ENCODE measurements around the gene OR6C2. TPM values are rescaled to one million over a fixed set of nuclear protein-coding genes. Genes with fewer than 3 reads are reported as not detected.
"Not testable (repeated sequence)": the region's sequence is repeated elsewhere in the genome, so short reads cannot be mapped to it uniquely, and the experiment has no call there.

The OR6C2 gene
- total RNA-seq, 1 experiment from 2014 or later = not detected

DNA sequence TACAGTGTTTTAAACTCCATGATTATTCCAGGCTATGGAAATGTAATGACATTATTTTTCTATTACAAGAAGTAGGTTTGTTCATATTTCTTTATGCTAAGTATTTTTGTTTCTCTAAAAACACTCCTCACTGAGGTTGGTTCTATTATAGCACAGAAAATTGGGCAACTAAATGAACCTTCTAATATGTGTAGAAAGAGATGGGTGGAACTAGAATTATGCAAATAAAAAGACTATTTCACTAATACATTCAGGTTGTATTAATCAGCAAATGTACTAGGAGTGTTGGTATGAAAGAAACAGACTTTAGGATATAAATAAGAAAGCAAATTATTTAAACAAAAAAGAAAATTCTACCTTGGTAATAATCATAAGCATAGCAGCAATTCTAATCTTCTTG, 4.9 kb downstream of the OR6C2 start:
- no peaks in the 10 kb centered on the region for H3K36me3 Mint-ChIP-seq (ENCODE audit: insufficient read depth, unreplicated experiment)
- H3K4me1 Mint-ChIP-seq (ENCODE audit: low read depth, unreplicated experiment) = no peaks in the 10 kb centered on the region
- H3K27me3 Mint-ChIP-seq (ENCODE audit: unreplicated experiment) = no peaks in the 10 kb centered on the region
- TF ChIP-seq, protein P1, sequence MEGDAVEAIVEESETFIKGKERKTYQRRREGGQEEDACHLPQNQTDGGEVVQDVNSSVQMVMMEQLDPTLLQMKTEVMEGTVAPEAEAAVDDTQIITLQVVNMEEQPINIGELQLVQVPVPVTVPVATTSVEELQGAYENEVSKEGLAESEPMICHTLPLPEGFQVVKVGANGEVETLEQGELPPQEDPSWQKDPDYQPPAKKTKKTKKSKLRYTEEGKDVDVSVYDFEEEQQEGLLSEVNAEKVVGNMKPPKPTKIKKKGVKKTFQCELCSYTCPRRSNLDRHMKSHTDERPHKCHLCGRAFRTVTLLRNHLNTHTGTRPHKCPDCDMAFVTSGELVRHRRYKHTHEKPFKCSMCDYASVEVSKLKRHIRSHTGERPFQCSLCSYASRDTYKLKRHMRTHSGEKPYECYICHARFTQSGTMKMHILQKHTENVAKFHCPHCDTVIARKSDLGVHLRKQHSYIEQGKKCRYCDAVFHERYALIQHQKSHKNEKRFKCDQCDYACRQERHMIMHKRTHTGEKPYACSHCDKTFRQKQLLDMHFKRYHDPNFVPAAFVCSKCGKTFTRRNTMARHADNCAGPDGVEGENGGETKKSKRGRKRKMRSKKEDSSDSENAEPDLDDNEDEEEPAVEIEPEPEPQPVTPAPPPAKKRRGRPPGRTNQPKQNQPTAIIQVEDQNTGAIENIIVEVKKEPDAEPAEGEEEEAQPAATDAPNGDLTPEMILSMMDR (IDR thresholded peaks at IDR 0.05; ENCODE audit: unreplicated experiment) = no peak
- no peak overlapping the region for H3K4me3 Mint-ChIP-seq (ENCODE audit: low read depth, unreplicated experiment)
- CTCF ChIA-PET = no interaction called here
- intact Hi-C loops (cut with micrococcal nuclease; ENCODE audit: unreplicated experiment) = no loop called here
- no peak overlapping the region for H3K27ac Mint-ChIP-seq (ENCODE audit: unreplicated experiment)
- H3K9me3 Mint-ChIP-seq (ENCODE audit: low read depth, unreplicated experiment) = no peaks in the 10 kb centered on the region
- DNase-seq = no peak
- no TSS peak for BruUV-seq (replicated peaks)

- intact Hi-C loops (cut with micrococcal nuclease; ENCODE audit: unreplicated experiment); H3K4me1 Mint-ChIP-seq (ENCODE audit: low read depth, unreplicated experiment): not testable (repeated sequence)
- H3K27me3 Mint-ChIP-seq (ENCODE audit: unreplicated experiment) = peaks cover 14% of the 10 kb centered on the region
These were observed 21.1 kb downstream of the OR6C2 start for GRCh38 chr12:55464926-55465325.

DNA sequence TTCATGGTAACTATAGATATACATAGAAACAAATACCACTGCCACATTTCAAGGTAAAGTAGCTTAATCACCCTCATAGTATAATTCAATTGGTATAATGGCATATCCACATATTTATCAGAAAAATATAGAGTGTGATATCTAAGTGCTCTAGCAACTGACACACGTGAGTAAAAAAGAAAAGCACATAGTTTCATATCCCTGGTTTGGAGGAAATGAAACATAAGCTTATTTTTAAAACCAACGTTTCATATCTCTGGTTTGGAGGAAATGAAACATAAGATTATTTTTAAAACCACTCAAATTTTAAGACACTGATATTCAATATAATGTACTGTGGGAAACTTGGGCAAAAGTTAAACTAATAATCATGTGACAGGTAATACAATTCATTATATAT, 24.0 kb downstream of the OR6C2 start:
- intact Hi-C loops (cut with micrococcal nuclease; ENCODE audit: unreplicated experiment) = no loop called here
- Mint-ChIP-seq H3K27me3 (ENCODE audit: unreplicated experiment) (peaks cover 11% of the 10 kb centered on the region), H3K9me3 (ENCODE audit: low read depth, unreplicated experiment) (no peaks in the 10 kb centered on the region), H3K27ac (ENCODE audit: unreplicated experiment) (no peak overlapping the region), H3K4me1 (ENCODE audit: low read depth, unreplicated experiment) (no peaks in the 10 kb centered on the region), H3K4me3 (ENCODE audit: low read depth, unreplicated experiment) (no peak overlapping the region), H3K36me3 (ENCODE audit: insufficient read depth, unreplicated experiment) (no peaks in the 10 kb centered on the region)
- TF ChIP-seq, protein P1 (IDR thresholded peaks at IDR 0.05; ENCODE audit: unreplicated experiment) = no peak
- no TSS peak for BruUV-seq (replicated peaks)
- DNase-seq = no peak
- CTCF ChIA-PET = no interaction called here

More at GRCh38 chr12:55464926-55465325, 21.1 kb downstream of the OR6C2 start:
- H3K36me3 Mint-ChIP-seq (ENCODE audit: insufficient read depth, unreplicated experiment); CTCF ChIA-PET; H3K9me3 Mint-ChIP-seq (ENCODE audit: low read depth, unreplicated experiment); BruUV-seq (replicated peaks); H3K27ac Mint-ChIP-seq (ENCODE audit: unreplicated experiment); DNase-seq; H3K4me3 Mint-ChIP-seq (ENCODE audit: low read depth, unreplicated experiment): not testable (repeated sequence)

GRCh38 chr12:55469291-55469690, 25.4 kb downstream of the OR6C2 start:
- H3K9me3 Mint-ChIP-seq (ENCODE audit: low read depth, unreplicated experiment) = no peaks in the 10 kb centered on the region
- no peaks in the 10 kb centered on the region for H3K36me3 Mint-ChIP-seq (ENCODE audit: insufficient read depth, unreplicated experiment)
- no TSS peak for BruUV-seq (replicated peaks)
- TF ChIP-seq, protein P1 (IDR thresholded peaks at IDR 0.05; ENCODE audit: unreplicated experiment) = no peak
- H3K27ac Mint-ChIP-seq (ENCODE audit: unreplicated experiment) = no peak overlapping the region
- DNase-seq = no peak
- CTCF ChIA-PET = no interaction called here
- H3K4me1 Mint-ChIP-seq (ENCODE audit: low read depth, unreplicated experiment) = no peaks in the 10 kb centered on the region
- H3K27me3 Mint-ChIP-seq (ENCODE audit: unreplicated experiment) = no peaks in the 10 kb centered on the region
- no peak overlapping the region for H3K4me3 Mint-ChIP-seq (ENCODE audit: low read depth, unreplicated experiment)
- intact Hi-C loops (cut with micrococcal nuclease; ENCODE audit: unreplicated experiment) = no loop called here

DNA sequence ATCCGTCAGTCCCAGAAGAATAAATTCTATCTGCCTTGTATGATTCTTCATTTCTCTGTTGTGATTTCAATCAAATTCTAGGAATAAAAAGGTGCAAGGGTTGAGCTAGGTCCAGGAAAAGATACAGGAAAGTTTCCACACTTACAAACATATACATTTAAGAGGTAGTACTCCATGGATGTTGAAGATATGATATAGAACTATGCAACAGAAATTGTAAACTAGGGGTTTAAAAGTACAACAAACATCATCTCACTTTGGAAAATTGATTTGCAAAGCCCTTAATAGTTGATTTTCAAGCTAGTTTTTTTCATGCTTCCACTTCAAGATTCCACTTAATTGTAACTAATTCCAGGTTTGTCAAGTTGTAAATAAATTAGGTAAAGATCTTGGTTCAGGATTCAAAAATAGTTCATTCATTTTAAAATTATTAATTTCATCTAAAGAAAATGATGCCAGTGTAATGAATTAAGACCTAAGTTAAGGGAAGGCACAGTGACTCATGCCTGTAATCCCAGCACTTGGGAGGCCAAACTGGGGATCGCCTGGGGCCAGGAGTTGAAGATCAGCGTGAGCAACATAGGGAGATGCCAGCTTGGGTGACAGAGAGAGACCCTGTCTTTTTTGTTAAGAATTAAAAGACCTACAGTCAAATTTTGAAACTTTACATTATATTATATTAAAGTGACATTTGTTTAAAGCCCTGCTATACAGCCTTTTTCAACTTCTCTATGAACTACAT, 26.4 kb downstream of the OR6C2 start, which contains the start of gene OR6C70:
Gene OR6C70 (minus strand): TSS at position 51 of the 742 bp plus-strand sequence. CDS start 0 bp downstream, at position 51.
- TF ChIP-seq, protein P1 (IDR thresholded peaks at IDR 0.05; ENCODE audit: unreplicated experiment) = no peak
- CTCF ChIA-PET = no interaction called here
- BruUV-seq (replicated peaks) = no TSS peak
- H3K27me3 Mint-ChIP-seq (ENCODE audit: unreplicated experiment) = no peaks in the 10 kb centered on the region
- H3K4me1 Mint-ChIP-seq (ENCODE audit: low read depth, unreplicated experiment) = no peaks in the 10 kb centered on the region
- no peaks in the 10 kb centered on the region for H3K36me3 Mint-ChIP-seq (ENCODE audit: insufficient read depth, unreplicated experiment)
- H3K9me3 Mint-ChIP-seq (ENCODE audit: low read depth, unreplicated experiment) = no peaks in the 10 kb centered on the region
- intact Hi-C loops (cut with micrococcal nuclease; ENCODE audit: unreplicated experiment) = no loop called here
- H3K27ac Mint-ChIP-seq (ENCODE audit: unreplicated experiment) = no peak within 1 kb of the TSS
- DNase-seq = no peak
- no peak within 1 kb of the TSS for H3K4me3 Mint-ChIP-seq (ENCODE audit: low read depth, unreplicated experiment)
